H1 (cell line): ENCODE results near the gene TRIM50. TPM values are rescaled to one million over a fixed set of nuclear protein-coding genes. Genes with fewer than 3 reads are reported as not detected.

Source experiments
- ASH2L ChIP-seq: fragments of 200-600, 300-600 bp; sonication (generic); IDR thresholded peaks from one replicate; pipeline ENCODE4 v1.7.1; 2017; ENCODE audit warnings: low read length
- MAFK ChIP-seq: IDR thresholded peaks from 2 replicates; pipeline ENCODE4 v1.6.1; 2012; ENCODE audit warnings: low read depth, mild to moderate bottlenecking, improper control_type of control experiment, low read length
- RBBP5 ChIP-seq: IDR thresholded peaks from 2 replicates; pipeline ENCODE4 v1.7.1; 2012; ENCODE audit warnings: low read depth, mild to moderate bottlenecking, inconsistent platforms, low read length, moderate library complexity, borderline replicate concordance
- polyA plus RNA-seq, 7 experiments: library from polyadenylated mRNA; depleted of rRNA in 3 of 7; stranded (reverse) in 5 of 7; unstranded in 2 of 7; fragments of >200 nt in 5 of 7; fragments of 200-250 nt in 2 of 7; gene quantifications; 1 replicate in 5 of 7; 2 replicates in 1 of 7; 4 replicates in 1 of 7; pipeline versions ENCODE4 v1.2.1 to v1.2.3, GENCODE V29; 2011 to 2013; ENCODE audit warnings: missing spikeins in 2 of 7, mixed read lengths in 2 of 7
- total RNA-seq: library from RNA; stranded (reverse); fragmentation: NEBNext Ultra II Directional; extraction: Animal tissue kit (Norgen Biotek cat#: 25700); gene quantifications from 2 replicates; pipeline ENCODE4 v1.2.1, GENCODE V29; 2021

Gene TRIM50
- total and polyA plus RNA-seq, 2 of the 8 experiments (the other 6 are each of a cell fraction or from before 2014, with no cell fraction given): 0.12 TPM; not detected in 1

DNA sequence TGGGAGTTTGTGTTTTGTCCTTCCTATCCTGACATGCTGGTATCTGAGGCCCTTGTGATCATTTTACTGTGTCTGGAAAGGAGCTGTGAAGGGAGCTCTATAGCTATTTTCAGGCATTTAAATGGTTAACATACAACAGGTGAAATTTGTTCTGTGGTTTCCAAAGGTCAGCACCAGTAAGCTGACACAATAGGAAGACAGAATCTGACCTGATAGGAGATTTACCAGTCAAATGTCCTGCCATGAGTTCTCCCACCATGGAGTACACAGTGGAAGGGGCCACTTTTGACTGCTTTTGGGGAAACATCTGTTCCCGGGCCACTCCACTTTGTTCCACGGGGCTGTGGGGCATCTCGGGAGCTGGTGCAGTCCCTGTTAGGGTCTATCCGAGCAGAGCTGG lies 17.7 kb upstream of the TRIM50 start (continued):
- TF ChIP-seq ASH2L: no peak
- no peak for TF ChIP-seq RBBP5
- TF ChIP-seq MAFK: no peak
- TF ChIP-seq, all 59 proteins: peak for 0
